GM21360 (cell line): Measurements from ENCODE around the gene PNPLA1.

Experiments used
- ATAC-seq: cut with Tn5 transposase; IDR thresholded peaks from one replicate; pipeline ENCODE4 v1.9.1; 2021; ENCODE audit warnings: mild to moderate bottlenecking, moderate library complexity; ENCODE audit not compliant: unreplicated experiment

The PNPLA1 gene

DNA sequence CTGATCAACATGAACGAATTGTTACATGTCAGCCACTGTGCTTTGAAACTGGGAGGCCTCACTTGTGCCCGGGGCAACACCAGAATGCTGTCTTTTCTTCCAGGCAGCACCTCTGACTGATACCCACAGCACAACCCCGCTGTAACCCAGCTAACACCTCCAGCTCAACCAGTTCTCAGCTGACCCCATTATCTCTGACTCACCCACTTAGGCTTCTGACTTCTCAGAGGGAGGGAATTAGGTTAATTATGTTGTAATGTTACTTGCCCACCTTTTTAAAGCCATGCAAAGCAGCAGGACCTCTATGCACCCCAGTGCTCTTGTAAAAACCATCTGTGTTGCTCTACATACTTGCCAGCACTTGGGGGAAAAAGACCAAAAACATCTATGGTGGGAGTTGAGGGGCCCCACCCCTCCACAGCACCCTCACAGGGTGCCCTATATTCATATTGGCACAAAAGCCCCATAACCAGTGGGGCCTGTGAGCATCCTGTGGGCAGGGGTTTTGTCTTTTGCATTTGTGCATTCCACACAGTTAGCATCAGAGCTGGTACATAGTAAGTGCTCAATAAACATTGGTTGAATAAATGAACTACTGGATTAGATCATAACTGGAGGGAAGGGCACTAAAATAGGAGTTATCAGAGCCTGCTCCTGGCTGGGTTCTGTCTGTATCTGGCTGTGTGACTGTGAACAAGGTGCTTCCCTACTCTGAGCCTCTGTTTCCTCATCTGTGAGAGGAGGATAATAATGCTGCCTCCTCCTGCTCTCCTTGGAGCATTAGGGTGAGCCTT lies 44.6 kb downstream of the PNPLA1 start:
- no peak for ATAC-seq

DNA sequence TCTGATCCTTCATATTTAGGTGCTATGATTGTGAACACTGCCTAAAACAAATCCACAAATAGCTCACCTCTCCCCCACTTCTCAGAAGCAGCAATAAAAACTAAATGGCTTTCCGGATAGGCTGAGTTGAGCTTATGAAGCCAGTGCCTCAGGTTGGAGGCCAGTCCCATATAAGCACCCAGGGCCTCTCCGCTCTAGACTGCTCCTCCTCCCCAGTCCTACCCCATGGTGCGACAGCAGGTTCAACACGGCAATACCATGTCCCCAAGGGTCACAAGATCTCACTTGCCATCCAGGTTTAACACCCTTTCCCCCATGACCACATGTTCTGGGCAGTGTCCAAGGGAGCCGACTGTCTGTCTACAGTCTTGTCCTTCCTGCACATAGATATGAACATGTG lies 46.1 kb downstream of the PNPLA1 start:
- ATAC-seq = no peak

DNA sequence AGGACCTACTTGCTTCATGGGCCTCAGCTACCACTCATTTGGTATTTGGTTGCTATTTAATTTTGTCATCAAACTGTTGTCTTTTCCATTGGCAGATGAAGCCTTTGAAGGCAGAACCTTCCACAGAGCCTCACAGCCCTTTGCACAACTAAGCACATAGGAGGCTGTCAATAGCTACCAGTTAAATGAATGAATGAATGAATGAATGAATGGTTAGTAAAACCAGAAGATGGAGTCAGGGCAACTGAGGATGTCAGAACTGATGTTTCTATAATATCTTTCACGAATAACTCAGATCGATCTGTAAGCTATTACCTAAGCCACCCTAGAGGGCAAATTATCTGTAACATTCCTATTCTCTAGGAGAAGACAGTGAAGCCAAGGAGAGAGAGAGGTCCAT lies 47.8 kb downstream of the PNPLA1 start:
- no peak for ATAC-seq

DNA sequence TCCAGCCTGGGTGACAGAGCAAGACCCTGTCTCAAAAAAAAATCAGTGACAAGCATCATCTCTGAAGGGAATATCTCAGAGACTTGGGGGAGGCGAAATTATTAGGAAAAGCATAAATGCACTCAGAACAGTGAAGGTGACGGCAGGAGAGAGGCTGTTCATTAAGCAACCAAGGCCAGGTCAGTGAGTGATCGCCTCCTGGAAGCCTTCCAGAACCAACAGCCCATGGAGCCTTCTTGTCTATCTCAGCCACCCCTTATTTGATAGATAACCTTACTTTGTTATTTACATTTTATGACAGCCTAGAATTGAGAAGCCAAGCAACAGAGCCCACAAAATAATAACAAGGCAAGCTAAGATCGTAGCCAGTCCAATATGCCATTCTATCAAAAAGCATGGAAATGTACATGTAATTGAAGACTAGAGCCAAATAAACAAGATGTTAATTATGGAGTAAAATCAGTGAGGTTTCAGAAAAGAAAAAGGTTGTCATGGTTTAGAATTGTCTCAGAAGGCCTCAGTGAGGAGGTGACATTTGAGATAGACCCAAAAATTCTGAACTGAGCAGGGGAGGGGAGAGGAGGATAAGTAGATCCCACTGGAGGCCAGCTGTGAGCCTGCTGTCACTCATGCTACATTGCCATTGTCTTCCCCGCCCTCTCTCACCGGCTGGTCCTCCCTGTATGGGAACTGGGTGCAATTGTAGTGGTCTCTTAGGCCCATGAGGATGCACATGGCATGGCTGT lies 49.0 kb downstream of the PNPLA1 start:
- no peak for ATAC-seq

DNA sequence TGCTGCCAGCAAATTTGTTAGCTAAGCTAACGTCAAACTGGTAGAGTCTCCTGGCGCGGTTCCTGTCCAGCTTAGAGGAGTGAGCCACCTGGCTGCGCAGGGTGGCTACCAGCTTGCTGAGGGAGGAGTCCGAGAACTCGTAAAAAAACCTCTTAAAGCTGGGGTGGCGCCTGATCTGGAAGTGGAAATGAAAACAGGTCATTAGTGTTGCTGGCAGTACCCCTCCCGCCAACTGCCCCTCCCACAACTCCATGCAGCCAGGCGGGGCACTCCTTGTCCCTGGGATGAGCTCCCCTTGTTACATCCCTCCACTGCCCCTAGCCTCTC lies 49.5 kb downstream of the PNPLA1 start:
- no peak for ATAC-seq

DNA sequence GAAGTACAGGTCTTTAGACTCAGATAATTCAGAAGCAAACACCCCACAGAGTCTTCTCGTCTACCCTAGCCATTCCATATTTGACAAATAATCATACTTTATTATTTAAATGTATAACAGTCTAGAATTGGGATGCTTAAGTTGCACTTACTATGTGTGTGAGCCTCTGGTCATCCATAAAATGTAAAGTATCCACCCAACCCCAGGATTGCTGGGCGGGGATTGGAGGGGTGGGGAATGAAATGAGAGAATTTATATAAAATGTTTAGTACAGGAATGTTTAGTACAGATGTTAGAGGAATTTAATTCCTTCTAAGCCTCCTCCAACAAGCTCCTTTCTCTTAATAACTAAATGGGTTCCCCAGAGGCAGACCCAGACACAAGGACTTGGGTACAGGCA lies 50.0 kb downstream of the PNPLA1 start:
- ATAC-seq = no peak

DNA sequence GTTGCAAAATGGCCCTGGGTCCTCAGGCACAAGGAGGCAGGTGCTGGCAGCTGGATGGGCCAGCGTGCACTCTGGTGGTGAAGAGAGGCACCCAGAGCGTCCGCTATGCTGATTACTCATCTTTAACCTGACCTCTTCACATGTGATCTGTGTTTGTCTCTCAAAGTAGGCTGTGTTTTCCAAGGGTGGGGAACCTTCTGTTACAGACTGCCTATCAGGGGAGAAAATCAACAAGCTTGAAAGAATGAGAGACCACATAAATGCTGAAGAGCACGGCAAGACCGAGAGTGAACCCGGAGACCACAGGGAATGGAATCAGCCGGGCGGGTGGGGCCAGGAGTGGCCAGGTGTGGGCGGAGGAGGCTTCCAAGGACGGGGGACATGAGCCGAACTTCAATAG lies 50.6 kb downstream of the PNPLA1 start:
- ATAC-seq = no peak

DNA sequence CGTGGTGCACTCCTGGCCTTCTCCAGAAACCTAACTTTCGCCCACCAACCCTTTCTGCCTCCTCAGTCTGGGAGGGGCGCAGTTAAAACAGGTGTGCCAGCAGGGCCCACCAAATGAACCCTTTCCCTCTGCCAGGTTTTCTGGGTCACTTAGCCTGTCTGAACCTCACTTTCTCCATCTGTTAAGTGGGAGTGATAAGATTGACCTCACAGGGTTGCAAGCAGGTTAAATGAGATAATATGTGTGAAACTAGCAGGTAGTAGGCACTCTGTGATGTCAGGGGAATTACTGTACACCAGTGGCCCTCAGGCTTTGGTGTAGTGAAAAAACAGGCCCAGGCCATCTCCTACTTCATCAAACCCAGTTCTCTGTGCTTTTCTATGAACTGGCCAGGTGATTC lies 52.7 kb downstream of the PNPLA1 start:
- ATAC-seq = no peak

DNA sequence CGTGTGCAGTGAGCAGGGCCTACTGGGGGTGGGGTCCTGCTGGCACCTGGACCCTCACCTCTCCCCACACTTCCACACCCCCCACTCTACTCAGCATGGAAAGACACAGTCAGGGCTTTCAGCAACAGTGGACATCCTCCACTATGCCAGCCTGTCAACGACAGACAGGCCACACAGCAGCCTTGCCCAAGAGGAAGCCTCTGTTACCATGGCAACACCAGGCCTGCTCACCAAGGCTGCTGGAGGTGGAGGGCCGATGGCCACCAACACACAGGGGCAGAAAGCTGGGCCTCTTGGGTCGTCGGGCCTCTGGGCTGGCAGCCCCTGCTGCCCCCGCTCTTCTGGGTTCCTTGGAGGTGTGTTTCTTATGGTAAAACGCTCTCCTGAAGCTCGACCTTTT lies 53.2 kb downstream of the PNPLA1 start:
- no peak for ATAC-seq

DNA sequence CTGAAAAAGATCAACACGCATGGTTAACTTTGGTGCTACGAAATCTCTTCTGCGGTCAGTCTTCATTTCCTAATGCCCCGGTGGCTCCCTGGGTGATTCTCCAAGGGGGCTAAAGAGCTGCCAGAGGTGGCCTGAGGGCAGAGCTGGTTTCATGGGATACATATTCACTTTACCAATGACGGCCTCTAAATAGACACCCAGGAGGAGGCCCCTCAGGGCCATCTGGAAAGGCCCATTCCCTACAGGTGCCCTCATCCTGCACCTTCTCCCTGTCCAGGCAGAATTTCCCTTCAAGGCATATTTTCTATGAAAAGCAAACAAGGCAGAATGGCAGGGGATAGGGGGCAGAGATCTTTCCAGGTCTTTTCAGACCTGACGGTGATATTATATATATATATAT lies 54.3 kb downstream of the PNPLA1 start:
- ATAC-seq = no peak

DNA sequence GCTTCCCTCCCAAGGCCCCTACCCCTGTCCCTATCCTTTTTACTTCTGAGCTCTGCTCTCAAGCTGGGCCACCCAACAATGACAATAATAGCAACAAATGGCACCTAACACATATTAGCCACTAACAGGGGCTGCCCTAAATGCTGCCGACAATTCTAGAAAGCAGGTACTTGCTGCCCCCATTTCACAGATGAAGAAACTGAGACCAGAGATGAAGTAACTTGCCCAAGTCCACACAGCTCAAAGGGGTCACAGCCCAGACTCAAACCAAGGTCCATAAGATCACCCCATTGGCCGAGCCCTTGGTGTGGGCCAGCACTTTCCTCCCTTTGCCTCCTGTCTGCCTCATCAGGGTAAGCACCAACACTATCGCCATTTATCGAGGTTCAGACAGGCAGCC lies 54.9 kb downstream of the PNPLA1 start:
- ATAC-seq = no peak

DNA sequence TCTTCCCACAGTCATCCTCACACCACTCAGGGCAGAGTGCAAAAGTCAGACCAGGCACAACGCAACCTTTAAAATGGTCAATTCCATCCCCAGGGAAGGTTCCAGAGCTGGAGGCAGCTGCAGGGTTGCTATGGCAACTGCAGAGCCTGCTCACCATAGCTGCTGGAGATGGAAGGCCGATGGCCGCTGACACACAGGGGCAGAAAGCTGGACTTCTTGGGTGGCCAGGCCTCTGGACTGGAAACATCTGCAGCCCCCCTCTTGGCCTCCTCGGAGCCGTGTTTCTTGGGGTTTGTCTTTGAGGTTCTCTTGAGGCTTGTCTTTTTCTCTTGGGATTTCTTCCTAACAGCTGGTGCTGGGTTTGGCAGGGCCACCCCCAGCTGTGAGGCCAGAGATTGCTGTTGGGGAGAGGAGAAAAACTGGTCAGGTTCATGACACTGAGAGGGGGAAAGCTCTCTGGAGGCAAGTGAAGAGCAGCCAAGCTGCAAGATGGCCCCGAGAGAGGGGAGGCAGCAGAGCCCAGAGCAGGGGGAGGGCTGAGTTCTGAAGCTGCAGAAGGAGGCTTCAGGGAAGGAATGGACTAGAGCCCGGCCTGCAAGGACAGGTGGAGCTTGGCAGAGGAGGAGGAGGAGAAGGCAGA lies 56.6 kb downstream of the PNPLA1 start:
- no peak for ATAC-seq

DNA sequence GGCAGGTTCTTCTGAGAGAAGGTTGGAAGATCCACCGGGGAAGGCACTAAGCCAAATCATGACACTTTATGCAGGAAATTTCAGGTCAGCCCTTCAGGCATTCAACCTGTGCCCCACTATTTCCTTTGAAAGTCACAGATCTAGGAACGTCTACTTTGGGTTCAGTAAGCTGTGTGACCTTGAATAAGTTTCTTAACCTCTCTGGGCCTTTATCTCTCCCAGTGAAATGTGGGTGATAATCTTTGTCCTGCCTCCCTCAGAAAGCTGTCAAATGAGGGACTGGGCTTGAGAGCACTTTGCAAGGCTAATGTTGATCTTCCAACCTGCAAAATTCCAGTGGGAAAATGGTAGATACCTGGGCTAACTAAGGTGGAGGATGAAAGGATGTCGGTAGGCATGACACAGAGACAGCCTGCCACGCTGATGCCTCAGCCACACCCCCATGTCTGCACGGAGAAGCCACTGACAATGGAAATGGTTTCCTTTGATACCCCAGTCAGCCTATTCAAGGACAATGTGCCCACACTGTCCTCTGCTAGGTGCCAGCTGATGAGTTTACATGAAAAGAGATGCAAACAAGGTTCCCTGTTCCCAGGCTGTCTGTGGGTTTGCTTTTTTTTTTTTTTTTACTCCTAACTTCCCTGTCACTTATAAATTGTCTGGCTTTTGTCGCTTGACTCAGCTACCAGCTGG lies 57.5 kb downstream of the PNPLA1 start:
- no peak for ATAC-seq

DNA sequence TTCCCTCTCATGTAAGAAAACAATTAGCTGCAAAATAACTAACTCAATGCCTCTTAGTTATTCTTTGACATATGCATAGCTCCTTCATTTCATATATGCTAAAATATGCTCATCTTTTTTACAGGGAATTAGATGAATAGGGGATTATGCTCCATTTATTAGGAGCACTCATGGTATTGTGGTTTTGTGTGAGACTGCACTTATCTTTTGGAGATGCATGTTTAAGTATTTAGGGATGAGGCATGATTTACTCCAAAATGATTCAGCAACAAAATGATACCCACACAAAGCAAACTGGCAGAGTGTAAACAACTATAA lies 58.0 kb downstream of the PNPLA1 start:
- ATAC-seq = no peak

DNA sequence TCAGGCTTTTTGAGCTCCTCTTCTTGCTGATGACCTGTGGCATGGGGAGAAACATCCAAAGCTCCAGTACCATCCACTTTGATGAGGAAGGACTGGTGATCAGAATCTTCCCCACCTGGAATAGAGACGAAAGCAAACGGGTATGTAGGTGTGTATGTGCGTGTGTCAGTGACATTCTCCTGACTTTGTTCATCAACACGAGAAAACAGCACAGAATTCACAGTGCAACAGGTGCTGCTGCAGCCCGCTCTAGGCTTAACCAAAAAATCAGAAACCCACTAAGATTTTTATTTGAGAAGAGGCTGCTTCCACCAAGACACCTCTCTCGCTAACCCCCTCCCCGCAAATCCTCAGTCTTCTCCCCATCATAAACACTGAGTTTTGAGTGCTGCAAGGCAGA lies 58.7 kb downstream of the PNPLA1 start:
- ATAC-seq = no peak

DNA sequence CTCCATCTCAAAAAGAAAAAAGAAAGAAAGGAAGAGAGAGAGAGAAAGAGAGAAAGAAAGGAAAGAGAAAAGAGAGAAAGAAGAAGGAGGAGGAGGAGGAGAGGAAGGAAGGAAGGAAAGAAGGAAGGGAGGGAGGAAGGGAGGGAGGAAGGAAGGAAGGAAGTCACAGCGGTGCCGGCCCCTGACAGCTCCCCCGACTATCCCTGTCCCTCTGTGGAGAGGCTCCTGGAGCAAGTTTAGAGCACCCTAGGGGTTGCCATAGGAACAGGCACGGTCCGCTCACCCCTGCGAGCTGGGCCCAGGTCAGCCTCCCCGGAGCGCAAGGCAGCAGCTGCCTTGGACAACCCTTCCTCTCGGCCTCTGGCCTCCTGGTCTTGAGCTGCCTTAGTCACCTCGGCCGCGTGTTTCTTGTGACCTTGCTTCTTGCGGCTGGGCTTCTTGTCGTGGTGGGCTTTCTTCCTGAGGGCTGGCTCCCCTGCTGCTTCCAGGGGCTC lies 60.0 kb downstream of the PNPLA1 start:
- no peak for ATAC-seq

DNA sequence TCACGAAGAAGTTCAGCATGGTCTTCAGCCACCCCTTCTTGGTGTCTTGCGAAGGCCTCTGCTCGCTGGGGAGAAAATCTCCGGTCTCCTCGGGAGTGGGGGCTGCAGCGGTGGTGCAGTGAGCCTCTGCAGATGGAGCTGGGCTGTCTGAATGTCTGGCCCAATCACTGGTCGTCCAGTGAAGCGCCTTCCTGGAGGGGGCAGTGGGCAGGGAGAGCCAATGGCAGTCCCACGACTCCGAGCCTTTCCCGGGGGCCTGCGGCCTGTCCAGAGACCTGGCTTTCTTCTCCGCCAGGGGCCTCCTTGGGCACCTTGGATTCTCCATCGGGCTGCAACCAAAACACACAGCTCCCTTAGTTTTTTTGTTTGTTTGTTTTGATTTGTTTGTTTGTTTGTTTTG lies 60.5 kb downstream of the PNPLA1 start:
- ATAC-seq = no peak

DNA sequence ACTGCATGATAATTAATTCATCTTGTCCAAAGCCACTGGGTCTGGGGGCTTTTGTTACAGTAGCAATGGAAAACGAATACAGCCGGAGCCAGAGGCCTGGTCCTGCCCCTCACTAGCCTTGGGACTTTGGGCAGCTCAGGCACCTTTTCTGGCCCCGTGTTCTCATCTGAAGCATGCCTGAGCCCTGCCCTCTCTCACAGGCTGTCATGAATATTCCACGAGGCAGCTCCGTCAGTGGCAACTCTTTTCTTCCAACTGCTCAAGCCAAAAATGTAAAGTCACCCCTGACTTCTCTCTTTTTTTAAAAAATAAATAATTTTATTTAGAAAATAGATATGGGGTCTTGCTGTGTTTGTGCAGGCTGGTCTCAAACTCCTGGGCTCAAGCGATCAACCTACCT lies 61.5 kb downstream of the PNPLA1 start:
- ATAC-seq = no peak

DNA sequence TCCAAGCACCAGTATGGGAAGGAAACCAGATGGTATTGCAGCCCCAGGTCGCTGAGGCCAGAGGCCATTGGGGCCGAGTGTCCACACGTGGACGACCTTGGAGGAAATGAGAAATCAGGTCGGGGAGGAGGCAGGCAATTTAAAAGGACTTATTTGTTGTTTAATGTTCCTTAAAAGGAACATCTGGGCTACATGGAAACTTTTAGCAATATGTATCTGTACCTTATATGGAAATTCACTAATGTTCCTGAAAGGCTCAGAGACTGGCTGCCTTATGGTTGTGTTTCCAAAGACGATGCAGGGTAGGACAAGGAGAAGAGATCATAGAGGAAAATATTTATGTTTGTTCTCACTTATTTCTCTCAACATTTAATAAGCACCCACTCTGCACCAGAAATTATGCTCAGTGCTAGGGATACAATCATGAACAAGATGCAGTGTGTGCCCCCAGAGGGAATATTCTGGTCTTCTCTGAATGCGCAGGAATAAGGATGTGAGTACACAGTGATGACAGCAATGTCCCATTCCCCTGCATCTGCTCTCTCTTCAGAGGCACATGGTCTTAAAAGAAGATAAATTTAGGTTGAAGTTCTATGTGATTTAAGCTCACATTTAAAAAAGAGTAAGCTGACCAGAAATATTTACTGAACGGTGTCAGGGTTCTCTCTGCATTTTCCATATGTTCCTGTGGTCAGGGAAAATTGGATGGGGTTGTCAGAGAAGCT lies 63.5 kb downstream of the PNPLA1 start:
- ATAC-seq = no peak

DNA sequence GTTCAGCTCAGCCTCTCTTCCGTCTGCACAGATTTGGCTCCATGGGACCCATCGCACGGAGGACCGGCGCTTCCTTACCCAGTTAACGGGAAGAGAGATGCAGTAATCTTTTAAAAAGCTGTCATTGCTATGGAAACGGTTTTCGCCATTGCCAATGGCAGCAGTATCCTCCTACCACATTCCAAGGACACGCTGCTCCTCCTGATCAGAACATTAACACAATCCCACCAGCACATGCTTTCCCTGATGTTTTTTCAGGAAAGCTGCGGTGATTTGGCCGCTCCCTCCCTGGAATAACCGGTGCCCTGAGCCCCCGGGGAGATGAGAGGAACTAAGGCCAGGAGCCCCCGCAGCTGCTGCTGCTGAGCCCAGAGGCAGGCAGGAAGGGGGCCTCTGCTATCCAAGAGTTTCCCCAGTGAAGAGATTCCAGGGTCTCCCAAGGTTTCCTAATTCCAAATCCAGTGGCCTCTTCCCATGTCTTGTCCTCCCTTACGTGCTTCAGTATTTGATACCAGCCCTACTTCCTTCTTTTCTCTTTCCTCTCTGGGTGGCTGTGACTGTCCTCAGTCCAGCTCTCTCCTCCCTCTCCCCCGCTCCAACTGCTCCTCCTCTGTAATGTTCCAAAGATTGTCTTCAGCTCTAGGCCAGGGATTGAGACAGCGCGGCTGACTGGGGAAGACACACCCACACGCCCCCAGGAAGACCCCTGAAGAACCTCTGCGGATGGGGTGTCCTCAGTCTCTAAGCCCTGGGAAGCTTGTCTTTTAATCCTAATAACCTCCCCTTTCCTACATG lies 64.3 kb downstream of the PNPLA1 start:
- ATAC-seq = no peak
